NCI-H128 (cell line): ENCODE results near the gene CENPO.
A peak's percentile ranks its signal among the peaks of the same experiment; 100 is the strongest.

Source experiments
- DNase-seq: peaks from one replicate; lab custom pipeline; 2025; ENCODE audit not compliant: unreplicated experiment; lab: John Stamatoyannopoulos, UW

CENPO gene, protein sequence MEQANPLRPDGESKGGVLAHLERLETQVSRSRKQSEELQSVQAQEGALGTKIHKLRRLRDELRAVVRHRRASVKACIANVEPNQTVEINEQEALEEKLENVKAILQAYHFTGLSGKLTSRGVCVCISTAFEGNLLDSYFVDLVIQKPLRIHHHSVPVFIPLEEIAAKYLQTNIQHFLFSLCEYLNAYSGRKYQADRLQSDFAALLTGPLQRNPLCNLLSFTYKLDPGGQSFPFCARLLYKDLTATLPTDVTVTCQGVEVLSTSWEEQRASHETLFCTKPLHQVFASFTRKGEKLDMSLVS

DNA sequence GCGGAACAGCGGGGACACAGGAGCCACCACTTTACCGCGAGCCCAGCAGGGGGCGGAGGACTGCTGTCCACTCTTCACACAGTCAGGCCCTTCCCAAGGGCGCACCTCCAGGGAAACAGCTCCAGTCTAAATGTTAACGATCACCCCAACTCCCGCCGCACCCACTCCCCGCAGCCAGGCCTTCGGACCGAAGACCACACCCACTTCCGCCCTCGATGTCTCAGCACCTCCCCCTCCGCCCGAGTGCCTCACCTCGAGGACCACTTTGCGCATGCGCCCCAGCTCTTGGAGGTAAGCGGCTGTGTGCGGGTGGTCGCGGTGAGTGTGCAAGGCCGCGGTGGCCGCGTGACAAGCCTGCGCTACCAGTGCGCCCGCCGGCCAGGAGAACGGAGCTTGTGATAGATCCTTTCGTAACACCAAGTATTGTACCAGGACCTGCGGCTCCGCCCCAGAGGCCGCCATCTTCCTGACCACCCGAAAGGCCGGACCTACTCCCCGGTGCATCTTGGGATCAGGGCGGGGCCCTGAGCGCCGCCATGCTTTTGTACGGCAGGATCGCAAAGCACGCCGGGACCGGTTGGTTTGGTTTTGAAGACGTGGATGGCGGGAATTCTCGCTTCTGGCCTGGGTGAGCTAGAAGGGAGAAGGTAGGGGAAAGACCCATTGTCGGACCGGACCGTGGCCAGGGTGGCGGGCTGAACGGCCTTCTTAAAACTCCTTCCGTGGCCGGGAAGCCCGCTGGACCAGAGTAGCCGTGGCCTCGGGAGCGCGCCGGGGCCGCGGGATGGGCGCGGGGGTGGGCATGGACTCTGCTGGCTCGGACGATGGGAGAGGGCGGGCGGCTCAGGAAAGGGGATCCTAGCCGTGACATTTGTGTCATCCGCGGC is at the start of gene CENPO, which contains the start of gene PTRHD1:
Gene CENPO, plus strand, starts transcription at position 552 of the 887 bp plus-strand sequence. CDS start 495 bp downstream, outside the sequence.
Gene PTRHD1, minus strand, starts transcription at position 518 of the 887 bp plus-strand sequence. Its CDS starts 14 bp downstream, at position 504.
- peak; percentile 94 for DNase-seq

DNA sequence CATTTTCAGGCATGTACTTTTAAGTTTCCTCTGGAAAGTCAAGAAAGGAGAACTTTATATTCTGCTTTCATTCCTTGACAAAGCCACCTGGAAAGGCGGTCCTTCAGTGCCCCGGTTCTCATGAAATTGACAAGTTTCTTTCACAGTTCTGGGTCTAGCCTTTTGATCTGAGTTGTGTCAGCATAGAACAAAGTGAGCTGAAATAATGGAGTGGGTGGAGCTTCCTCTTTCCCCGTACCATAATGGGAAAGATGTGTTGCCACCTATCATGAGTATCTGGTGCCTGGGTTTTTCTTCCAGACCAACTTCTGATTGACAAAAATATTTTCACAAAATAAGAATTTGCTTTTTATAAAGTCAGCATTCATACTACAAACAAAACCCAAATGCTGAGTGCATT is 49.3 kb upstream of the CENPO start:
- no peak for DNase-seq

DNA sequence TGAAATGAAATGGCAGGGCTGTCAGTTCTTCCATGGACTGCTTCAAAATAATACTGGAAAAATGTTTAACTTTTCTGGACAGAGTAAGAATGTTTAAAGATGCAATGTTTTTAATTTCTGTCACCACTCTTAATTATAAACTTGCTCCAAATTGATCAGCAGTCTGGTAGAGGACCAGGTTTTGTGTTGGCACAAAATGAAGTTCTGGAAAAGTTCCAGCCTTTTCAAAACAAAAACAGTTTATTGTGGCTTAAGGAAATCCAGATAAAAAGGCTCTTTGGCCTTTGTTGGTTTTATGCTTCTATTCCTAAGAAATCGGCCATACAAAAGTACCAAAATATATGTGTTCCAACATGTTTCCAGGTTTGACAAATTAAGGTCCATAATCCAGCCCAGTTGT is 48.9 kb upstream of the CENPO start:
- no peak for DNase-seq

DNA sequence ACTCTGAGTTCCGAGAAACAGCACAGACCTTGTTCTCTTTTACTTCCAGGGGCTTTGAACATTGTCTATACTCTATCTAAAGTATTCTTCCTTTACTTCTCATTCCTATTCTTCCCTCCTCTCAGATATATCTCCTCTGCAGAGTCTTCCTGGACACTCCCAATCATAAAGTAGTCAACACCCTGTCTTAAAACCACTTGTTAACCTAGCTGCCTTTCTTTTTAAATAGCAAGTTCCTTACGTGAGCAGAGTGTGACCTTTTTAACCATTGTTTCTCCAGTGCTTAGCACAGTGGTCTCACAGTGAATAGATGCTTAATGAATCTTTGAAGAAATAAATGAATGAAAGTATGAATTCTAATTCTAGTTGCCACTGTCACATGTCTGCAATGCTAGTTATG is 47.4 kb upstream of the CENPO start:
- no peak for DNase-seq

DNA sequence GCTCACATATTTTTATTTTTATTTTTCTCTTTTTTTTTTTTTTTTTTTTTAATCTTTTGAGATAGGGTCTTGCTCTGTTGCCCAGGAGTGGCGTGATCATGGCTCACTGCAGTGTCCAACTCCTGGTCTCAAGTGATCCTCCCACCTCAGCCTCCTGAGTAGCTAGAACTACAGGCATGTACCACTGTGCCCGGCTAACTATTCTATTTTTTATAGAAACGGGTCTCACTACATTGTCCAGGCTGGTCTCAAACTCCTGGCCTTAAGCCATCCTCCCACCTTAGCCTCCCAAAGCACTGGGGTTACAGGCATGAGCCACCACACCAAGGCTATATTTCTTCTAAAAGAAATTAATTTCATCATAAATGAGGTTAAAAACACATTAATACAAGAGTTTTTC is 45.9 kb upstream of the CENPO start:
- DNase-seq: no peak

DNA sequence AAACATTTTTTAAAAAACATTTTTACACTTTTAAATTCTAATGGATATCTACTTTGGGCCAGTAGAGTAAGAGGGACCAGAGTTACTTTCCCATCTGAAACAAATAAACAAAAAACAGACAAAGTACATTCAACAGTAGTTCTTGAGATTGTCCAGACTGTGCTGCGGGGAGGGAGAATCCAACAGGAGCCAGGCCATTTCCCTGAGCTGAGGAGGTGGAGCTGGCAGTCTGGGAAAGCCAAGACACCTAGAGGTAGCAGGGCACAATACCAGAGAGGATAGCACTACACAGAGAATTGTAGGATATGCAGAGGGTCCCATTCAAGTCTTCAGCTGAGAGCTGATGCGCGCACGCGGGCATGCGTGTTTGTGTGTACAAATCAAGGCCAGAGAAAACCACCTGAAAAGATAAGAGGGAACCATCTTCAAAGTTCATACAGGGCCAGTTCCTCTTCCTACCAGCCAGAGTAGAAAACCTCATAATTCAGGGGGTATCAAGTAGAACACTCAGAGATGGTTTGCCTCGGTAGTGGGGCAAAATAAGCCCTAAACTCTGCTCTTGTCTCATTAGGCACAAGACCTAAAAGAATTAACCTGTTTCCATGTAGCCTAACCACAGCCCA is 44.0 kb upstream of the CENPO start:
- DNase-seq: no peak

DNA sequence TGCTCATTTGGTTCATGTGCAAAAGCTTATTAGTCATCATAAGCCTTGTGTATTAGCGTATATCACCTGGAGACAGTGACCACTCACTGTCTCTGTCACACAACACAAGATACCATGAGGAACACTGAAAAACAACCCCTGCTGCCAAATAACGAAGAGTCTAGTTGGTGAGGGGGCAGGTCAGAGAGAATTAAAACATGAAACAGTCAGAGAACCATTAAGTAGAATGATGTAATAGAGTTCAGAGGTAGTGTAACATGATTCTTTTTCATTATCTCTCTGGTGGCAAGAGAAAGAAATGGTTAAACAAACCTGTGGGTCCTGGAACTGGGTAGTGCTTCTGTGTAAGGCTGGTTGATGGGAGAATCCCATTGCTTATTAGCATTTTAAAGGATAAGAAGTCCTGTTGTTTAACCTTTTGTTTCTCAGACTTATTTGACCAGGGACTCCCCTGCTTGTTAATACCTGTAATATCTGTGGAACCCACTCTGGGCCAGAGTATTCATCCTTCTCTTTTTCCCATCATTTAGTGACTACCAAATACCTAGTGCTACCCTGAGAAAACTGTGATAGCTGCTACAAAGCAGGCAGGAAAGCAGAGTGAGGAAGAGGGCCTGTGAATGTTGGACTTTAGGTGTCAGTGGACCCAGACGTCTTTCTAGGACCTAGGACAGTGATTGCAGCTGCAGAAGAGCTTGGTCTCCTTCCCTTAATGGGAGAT is 38.1 kb upstream of the CENPO start:
- no peak for DNase-seq

DNA sequence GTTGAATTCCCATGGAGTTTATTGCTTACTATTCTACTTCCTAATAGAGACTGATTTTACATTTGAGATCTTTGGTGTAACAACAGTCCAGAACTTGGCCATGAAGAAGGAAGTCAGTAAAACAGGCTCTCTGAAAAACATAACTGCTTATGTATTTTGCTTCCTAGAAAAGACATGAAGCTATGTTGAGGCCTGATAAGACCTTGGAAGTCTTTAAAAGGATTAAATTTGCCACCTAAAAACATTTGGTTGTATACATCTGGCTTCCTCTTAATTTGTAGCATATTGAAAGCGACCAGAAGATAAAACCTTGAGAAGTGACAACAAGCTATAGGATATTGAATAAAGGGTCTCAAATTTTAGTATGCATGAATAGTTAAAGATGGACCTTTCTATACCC is 36.4 kb upstream of the CENPO start:
- DNase-seq: no peak

DNA sequence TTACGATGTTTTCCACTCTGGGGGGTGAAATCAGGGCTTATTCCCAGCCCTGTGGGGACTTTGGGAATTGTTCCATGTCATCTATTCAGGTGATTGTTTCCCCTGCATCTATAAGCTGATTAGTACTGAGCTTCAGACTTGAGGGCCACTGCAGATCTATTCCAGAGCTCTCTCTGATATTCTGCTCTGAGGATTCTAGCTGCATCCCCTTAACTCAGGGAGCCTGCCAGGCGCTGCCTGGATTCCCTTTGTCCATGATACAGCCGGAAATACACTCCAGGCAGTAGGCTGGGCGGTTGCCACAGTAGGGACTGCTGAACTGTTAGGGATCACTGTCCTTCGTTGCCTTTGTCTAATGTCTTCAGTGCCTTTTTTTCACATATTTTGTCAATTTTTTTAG is 31.4 kb upstream of the CENPO start:
- DNase-seq: no peak

DNA sequence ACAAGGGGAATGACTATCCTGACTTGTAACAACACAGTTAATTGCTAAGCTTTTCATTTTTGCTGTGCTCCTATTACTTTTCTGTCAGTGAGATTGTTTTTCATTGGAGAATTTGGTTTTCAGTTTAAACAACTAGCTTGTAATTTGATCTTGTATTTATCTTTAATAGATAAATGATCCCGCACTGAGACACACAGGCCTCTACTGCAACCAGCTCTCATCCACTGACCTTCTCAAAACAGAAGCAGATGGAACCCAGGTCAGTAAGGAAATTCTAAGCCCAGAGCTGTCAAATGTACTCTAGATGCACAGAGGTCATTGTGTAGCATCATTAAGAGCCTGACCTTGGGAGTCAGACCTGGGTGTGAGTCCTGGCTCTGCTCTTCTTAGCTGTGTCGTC is 30.7 kb upstream of the CENPO start:
- no peak for DNase-seq

DNA sequence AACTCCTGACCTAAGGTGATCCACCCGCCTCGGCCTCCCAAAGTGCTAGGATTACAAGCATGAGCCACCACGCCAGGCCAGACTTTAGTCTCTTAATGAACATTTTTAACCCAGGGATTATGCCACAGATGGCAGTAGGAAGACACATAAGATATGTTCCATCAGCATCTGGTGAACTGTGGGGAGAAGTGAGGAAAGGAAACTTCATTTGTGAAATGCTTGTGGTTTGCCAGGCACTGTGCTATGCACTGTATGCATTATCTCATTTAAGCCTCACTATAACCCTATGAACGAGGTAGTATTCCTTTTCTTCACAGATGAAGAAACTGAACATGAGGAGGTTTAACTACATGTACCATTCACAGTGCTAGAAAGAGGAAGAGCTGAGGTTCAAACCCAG is 29.4 kb upstream of the CENPO start:
- no peak for DNase-seq

DNA sequence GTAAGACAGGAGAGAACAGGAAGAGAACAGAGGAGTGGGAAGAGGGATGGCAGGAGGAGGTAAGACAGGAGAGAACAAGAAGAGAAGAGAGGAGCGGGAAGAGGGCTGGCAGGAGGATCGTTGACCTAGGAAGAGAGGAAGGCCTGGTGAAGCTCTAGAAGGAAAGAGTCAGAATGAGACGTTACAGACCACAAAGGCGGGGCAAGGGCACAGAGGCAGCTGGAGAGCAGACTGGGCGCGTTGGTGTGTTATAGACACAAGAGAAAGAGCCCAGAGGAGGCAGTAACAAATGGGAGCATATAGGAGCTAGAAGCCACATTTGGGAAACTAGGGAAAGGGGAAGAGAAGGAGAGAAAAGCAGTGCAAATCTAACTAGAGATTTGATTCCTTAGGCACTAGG is 26.6 kb upstream of the CENPO start:
- no peak for DNase-seq

DNA sequence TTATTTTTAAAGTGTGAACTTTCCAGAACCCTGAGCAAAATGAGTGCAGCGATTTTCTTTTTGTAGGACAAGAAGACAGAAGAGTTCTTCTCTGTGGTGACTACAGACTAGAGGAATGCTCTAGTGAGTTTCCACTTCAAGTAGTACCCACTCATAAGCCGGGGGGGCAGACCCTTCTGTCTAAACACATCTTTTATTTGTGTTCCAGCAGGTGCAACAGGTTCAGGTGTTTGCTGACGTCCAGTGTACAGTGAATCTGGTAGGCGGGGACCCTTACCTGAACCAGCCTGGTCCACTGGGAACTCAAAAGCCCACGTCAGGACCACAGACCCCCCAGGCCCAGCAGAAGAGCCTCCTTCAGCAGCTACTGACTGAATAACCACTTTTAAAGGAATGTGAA is 25.2 kb upstream of the CENPO start:
- DNase-seq: no peak

DNA sequence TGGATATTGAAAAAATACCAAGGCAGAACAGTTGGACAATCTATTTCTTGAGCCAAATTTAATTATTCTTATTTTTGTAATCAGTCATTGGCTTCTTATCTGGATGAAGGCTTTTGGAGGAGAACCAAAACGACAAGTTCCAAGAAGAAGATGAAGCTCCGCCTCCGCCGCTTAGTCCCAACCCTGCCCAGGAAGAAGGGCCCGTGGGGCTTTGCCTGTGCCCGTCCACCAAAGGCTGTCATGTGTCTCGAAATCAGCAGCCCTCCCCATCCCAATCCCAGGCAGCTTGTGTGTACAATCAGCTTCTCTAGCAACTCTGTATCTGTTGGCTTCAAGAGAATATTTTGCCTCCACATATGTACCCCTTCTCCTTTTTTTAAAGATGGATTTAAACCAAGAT is 24.6 kb upstream of the CENPO start:
- DNase-seq: no peak

DNA sequence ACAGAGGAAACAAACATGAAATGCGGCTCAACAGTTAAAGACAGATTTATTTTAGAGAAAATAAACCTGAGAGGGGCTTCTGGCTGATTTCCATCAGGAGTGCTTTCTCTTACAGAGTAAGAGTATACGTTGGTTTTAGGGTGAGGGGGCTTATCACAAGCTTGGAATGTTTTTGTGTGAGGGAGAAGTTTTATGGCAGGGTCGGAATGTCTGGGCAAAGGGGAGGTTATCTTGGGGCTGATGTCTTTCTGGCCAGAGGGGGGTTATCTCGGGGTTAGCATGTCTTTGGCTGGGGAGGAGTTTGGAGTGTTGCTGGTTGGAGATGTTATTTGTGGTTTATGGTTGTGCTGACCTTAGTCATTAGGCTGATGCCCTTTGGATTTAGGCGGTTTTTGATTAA is 22.2 kb upstream of the CENPO start:
- DNase-seq: no peak

DNA sequence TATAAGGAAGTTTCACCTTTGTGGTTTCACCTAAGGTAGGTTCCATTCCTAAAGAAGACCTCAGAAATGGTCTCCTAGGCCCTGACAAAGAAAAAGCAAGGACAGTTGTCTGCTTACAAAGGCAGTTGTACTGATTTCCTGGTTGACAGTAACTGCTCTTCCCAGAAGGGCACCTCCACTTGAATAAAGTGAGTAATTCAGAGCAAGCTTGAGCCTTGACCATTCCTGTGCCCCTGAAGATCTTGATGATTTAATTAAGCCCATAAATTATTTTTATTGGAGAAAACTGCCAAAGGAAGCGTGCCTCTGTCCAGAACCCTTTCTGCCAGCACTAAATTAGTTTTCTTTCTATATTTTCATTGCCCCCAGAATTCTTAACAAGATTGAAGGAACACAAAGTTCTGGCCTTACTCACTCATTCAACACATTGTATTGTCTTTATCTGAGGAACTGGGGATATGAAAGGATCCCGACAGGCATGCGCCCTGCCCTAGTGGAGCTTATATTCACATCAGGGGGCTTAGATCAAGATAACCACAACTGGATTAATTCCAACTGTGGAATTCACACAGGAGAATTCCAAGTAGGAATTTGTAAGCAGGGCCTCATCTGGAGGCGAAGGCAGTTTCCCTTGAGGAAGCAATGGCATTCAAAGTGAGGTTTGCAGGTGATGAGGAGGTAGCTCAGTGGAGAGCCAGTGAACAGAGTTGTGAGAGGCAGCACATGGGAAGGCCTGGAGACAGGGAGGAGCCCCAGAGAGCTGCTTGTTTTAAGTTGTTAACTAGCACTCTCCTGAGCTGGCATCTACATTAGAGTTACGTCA is 21.2 kb upstream of the CENPO start:
- DNase-seq: no peak

DNA sequence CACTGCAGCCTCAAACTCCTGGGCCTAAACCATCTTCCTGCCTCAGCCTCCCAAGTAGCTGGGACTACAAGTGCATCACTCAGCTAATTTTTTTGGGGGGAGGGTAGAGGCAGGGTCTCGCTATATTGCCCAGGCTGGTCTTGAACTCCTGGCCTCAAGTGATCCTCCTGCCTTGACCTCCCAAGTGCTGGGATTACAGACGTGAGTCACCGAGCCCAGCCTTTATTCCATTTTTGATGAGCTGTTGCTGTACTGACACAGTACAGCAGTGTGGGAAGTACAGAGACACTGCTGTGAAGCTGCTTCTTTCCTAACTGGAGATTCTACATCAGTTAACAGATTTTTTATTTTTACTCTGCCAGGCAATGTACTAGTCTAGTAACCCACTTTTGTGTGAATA is 18.9 kb upstream of the CENPO start:
- no peak for DNase-seq

DNA sequence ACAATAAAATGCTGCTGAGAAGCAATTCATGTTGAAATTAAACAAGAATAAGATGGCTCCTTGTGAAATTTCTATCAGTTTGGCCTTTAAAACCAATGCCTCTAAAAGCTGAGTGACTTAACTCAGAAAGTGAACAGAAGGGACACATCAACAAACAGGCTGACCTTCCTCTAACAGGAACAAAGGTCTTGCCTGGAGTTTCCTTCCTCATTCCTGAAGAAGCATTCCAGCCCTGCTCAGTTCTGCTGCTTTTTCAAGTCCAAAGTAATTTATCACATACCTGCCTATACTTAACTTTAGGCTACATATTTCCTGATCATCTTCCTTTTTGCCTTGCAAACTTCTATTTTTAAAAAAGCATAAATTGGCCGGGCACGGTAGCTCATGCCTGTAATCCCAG is 14.1 kb upstream of the CENPO start:
- no peak for DNase-seq

DNA sequence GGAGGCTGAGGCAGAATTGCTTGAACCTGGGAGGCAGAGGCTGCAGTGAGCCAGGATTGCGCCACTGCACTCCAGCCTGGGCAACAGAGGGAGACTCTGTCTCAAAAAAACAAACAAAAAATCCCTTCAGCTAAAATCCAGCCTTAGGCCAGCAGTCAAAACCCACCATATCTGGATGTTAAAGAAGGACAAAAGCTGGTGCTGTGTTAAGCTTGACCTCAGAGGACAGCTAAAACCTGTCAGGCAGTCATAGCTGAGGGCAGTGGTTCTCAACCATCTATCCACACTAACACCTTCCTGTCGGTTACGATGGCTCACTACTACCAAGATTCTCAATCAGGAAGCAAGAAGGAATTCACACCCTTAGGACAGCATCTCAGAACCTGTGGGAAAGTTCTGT is 9.6 kb upstream of the CENPO start:
- no peak for DNase-seq

DNA sequence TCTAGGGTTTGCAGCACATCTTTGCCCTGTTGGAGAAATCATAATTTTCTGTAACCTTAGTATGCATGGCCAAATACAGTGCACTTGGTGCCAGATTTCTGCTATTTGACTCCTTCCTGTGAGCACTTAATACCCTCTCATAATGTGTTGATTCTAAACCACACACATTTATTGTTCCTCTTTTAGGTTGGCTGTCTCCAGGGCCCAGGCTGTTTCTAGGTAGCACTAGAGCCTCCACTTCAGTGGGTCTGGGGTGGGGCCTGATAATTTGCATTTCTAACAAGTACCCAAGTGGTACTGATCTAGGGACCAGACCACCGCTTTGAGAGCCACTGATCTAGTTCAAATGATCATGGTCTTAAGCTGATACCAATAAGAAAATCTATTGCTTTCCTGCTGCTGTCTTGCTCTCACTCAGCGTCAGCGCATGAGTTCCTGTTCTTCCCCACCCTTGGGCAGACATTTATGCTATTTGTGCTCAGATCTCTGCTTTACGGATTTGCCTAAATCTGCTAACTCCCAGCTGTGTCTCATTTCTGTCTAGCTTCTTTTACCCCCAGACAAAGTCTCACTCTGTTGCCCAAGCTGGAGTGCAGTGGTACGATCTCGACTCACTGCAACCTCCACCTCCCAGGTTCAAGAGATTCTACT is 7.4 kb upstream of the CENPO start:
- peak; percentile 83 for DNase-seq
